NCI-H2107 (cell line): ENCODE measurements around the gene VAPA.

Source experiments
- DNase-seq: peaks from one replicate; lab custom pipeline; 2025; lab: John Stamatoyannopoulos, UW

VAPA gene

GRCh38 chr18:9913526-9914333, at the start of gene VAPA:
TSS of gene VAPA (plus strand) at chr18:9914016. CDS start at chr18:9914257, 241 bp downstream.
- DNase-seq: peak; percentile 76

- no peak for DNase-seq
Measured at GRCh38 chr18:9865764-9866490, 47.9 kb upstream of the VAPA start.

GRCh38 chr18:9866627-9867026, 47.2 kb upstream of the VAPA start:
- DNase-seq: no peak

- no peak for DNase-seq
Measured at GRCh38 chr18:9867071-9867594, 46.7 kb upstream of the VAPA start.

DNA sequence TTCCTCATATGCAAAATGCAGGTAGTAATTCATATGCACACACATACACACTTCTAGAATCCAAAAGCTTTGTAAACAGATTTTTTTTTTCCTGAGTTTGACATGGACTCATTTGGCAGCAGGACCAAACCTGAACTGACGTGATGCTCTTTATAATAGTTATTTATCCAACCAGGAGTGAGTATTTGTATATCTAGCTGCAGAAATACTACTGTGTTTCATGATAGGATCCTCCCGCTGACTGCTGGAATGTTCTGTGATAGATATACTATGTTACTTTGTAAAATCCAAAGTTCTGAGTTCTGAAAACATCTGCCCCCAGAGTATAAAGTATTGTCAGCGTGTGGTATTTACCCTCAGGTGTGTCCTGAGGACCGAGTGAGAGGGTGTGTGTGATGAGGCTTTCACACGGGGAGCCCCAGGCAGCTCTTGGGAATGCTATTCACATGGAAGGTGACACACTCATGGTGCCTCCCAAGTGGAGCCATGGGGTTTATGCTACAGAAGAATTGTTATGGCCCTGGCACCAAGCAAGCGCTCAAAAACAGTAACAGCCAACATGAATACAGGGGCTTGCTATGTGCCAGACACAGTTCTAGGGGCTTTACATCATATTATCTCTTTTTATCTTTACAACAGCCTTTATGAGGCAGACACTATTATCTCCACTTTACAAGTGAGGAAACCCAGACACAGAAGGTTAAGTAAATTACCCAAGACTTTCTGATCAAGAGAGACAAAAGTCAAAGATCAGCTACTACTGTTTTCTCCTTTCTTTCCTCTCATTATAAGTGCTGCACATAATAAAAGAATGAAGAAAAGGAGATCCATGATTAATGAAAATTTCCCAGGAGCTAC, 44.7 kb upstream of the VAPA start:
- DNase-seq: no peak

- DNase-seq: no peak
Measured at GRCh38 chr18:9869715-9870430, 43.9 kb upstream of the VAPA start.

DNA sequence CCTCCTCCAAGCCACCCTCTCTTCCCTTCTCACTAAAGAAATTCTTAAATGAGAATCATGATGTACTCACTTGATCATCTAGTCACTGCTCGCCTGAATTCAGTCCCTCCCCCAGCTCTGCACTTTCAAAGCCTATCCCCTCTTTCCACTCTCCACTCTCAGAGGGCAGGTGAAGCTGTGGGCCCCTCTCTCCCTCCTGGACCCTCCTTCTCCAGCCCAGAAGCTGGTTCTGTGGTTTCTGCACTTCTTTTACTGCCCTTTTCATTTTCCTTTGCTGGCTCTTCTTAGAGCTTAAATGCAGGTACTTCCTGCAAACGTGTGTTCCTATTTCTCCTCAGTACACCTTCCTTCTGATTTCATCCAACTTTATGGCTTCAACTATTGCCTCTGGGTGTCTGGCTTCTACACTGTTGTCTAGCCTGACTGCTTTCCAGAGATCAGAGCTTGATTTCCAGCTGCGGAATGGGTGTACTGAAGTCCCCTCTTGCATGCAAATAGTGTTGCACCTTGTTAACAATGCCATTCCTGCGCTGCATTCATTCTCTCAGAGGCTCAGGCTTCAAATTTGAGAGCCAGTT, 43.3 kb upstream of the VAPA start:
- DNase-seq: no peak

DNA sequence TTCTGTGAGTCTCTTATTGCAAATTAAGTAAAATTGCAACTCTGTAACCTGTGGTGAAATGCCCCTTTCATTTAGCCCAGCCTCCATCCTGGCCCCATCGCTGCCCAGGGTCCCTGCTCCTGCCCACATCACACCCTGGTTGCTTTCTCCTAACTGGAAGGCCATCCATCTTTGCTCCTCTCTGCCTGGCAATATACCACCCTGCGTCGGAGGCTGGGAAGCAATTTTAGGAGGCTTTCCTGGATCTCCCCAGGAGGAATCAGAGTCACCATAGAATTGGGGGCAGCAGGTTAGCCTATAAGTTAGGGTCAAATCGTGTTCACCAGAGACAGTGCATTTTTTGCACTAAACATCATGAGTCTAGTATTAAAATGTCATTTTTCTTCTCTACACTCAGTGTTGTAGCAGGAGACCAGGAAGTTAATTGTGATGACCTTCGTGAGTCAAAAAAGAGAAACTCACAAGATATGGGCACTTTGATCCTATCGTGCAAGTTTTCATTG, 42.5 kb upstream of the VAPA start:
- DNase-seq: no peak

DNA sequence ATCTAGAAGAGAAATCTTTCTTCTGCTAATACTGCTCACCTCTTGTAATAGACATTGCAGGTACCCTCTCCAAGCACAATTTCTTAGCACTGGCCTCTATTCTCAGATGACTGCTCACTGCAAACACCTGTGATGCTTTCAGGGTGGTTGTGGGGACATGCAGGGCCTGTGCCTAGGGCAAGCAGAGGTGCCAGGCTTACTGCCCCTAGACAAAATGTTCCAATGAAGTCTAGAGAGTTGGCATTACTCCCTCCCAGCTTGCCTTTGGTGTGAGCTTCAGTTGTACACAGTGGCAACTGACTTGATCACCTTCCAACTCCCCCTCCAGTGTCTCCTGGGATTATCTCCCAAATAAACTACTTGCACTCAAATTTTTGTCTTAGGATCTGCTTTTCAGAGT, 41.0 kb upstream of the VAPA start:
- DNase-seq: no peak

DNA sequence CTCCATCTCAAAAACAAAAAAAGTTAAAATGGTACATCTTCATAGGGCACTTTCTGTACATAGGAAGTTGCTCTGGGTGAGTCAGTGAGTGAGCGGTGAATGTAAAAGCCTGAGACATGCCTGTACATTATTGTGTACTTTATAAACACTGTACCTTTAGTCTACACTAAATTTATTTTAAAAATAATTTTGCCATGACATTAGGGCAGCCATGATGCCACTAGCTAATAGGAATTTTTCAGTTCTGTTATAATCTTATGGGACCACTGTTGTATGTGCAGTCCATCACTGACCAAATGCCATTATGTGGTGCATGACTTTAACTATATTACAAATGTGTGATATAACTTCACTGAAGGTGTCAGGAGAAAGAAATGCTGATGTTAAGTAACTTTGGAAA, 39.1 kb upstream of the VAPA start:
- DNase-seq: no peak

- no peak for DNase-seq
Measured at GRCh38 chr18:9876212-9876866, 37.5 kb upstream of the VAPA start.

DNA sequence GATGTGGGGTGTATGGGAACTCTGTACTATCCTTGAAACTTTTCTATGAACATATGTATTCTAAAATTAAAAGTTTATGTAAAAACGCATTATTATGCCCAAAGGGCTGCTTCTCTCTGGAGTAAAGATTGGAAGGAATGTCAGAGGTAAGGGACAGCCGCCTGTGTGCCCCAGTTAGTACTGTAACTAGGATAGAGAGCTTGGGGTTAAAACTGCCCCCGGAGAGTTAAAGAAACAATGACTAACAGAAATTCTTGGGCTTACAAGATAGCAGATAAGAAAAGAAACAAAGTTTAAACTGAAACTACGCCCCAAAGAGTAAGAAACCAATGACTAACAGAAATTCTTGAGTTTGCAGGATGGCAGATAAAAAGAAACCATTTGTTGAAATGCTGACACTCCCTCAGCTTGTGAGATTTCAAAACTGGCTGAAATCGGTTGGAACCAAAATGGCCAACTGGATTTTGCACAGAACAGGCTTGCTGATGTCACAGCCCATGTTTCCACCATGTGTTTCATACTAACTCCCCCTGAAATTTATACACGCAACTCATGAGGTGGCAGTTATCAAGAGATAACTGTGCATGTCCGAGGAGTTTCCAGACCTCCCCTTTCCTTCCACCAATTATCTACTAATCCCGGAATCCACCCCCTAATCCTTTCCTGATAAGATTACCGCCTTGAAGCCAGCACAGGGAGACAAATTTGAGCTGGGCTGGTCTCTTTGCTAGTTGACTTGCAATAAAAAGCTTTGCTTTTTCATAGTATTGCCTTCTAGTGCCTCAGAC, 36.8 kb upstream of the VAPA start:
- DNase-seq: no peak

DNA sequence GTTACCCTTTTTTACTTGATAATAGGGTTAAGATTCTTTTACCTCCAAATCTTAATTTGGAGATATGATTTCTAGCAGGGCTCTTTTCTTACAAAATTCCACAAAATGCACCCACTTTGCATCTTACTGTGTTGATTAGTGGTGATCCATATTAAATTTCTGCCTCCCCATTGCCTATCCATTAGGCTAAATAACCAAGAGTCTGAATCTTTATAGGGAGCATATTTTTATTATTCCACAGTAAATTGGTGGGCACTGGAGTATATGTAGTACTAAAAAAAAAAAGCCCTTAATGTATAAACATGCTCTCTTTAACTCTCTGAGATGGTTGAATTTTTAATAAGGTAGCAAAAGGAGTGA, 36.2 kb upstream of the VAPA start:
- DNase-seq: no peak

GRCh38 chr18:9878095-9878494, 35.7 kb upstream of the VAPA start:
- no peak for DNase-seq

GRCh38 chr18:9878783-9879242, 35.0 kb upstream of the VAPA start:
- no peak for DNase-seq

GRCh38 chr18:9884090-9884489, 29.7 kb upstream of the VAPA start:
- DNase-seq: no peak

DNA sequence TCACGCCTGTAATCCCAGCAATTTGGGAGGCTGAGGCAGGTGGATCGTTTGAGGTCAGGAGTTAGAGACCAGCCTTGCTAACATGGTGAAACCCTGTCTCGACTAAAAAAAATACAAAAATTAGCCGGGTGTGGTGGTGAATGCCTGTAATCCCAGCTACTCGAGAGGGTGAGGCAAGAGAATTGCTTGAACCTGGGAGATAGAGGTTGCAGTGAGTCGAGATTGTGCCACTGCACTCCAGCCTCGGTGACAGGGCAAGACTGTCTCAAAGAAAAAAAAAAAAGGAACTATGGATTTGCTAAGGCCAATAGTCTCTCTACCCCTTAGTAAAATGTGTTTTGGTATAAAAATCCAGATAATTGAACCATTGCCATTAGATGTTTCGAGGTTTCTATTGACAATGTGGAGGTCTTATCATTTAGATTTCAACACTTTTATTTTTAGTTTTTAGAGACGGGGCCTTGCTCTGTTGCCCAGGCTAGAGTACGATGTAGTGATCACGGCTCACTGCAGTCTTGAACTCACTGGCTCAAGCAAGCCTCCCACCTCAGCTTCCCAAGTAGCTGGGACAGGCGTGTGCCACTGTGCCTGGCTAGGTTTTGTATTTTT, 29.2 kb upstream of the VAPA start:
- DNase-seq: no peak

DNA sequence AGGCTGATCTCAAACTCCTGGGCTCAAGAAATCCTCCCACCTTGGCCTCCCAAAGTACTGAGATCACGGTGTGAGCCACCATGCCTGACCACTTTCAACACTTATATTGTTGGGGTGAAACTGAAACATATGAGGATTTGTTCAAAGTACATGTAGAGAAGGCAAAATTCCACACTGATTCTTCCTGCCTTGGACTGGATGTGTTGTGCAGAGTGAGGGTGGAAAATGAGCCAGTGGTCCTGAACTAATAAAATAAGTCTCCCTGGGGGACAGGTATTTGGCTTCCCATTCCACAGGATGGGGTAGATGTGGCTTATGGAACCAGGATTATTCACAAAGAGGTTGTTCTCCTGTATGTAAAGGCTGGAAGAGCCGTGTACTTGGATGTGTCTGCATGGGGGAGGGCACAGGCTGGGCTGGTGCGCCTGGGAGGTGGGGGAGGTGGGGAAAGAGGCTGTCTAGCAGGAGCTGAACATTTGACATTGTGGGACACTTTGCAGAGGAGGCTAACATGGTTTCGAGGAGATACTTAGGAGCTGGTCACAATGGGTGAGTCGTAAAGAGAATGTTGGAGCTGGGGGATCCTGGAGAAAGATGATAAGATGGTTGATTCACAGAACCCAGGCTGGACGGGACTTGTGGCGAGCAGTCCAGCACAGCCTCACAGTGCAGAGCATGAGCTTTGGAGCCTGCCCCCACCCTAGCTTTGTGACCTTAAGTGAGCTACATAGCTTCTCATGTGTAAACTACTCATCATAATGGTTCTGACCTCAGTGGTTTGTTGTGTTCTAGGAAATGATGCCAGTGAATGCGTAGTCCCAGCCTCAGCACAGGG, 28.4 kb upstream of the VAPA start, which contains the start of gene TXNDC2:
Gene TXNDC2, plus strand, starts transcription at position 804 of the 835 bp plus-strand sequence. CDS start 708 bp downstream, outside the sequence.
- no peak for DNase-seq
